HG02798 (cell line): ENCODE data around the gene TRIO.

ENCODE experiments used
- ATAC-seq: cut with Tn5 transposase; IDR thresholded peaks from one replicate; pipeline ENCODE4 v1.9.1; 2021; ENCODE audit warnings: mild to moderate bottlenecking; ENCODE audit not compliant: unreplicated experiment, poor library complexity

The TRIO gene

DNA sequence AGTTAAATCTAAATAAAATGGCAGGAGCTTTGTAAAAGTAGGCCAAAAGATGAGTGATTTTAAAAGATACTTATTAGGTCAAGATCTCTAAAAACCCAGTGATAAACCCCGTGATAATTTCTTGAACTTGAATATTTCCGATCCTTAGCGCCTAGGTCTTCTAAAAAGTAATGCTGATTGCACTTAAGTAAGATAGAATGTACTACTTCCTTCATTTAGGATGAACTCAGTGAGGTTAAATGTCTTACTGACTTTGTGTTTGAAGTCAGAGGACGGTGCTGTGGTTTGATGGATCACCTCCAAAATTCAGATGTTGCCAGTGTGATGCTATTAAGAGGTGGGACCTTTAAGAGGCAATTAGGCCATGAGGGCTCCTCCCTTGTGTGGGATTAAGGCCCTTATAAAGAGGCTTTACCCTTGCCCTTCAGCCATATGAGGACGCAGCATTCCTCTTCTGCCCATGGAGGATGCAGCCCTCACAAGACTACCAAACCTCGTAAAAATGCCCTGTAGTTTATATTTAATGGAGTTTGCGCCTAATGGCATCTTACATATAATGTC, 130.1 kb downstream of the TRIO start:
- no peak for ATAC-seq

DNA sequence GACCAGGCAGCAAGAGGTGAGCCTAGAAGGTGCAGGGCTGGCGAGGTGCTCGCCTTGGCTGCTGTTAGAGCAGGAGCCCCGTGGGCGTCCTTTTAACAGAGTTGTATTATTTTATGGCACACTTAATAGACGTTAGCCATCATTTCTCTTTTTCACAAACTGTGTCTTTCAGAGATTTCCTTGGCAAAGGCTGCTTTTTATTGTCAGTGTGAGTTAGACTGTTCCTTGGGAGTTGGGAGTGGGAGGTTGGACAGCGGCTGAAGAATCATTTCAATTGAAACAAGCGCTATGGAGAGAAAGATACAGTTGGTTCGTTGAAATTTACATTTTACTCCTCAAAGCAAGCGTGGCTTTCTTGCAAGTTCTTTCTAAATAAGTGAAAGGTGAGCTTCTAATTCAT, 133.2 kb downstream of the TRIO start:
- ATAC-seq: no peak

DNA sequence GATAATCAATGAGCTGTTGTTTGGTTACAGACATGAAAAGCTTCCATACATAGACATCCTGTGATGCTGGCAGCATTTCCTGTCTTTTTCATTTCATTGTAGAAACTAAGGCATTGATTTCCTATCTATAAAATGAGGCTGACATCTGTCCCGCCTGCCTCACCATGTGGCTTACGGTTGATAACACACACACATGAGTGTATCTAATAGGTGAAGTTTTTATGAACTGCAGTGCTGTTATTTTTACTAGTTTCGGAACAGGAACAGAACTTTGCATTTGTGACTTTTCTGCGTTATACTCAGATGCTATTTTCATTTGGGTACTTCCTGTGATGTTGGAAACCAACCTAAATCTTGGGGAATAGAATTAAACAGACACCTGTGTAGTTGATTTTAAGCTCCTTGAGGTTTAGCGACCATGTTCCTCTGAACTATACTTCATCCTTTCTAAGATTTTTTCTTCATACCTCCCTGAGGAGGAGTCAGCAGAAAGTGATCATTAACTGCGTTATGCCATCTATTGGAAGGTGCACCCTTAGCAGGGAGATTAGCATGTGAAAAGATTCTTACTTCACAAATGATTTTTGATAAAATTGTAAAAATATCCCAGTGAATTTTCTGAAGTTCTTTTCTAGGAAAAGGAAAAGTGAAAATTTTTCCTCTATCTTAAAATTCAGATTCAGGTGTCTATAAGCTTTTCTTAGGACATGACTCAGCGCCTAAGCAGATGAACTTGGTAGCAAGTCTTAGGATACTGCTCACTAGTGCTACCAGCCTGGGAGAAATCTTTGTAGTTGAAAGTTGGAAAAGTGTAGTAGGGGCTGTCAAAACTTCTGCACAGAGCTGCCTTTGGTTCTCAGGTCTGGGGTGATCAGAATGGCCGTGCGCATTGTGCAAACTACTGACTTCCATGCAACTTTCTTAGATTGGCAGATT, 134.5 kb downstream of the TRIO start:
- peak; percentile 58 for ATAC-seq

DNA sequence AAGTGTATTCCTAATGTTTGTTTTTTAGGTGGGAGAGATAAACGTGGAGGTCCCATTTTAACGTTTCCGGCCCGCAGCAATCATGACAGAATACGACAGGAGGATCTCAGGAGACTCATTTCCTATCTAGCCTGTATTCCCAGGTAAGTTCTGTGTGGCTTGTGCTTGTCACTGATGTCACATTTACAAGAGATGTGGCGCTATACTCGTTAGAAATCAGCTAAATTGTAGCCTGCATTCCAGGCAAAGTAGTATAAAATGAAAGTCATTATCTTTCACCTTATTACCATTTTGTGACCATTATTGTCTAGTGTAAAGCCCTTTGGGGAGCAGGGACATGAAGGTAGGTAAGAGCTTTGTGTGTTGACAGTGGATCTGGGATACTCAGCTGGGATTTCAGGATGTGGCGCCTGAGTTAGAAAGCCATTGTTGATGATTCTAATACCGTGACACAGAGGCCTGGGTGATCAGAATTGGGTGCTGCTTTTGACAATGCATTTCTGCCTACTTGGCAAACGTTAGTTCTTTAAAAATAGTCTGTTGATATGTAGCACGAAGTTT, 137.2 kb downstream of the TRIO start:
- ATAC-seq: no peak

DNA sequence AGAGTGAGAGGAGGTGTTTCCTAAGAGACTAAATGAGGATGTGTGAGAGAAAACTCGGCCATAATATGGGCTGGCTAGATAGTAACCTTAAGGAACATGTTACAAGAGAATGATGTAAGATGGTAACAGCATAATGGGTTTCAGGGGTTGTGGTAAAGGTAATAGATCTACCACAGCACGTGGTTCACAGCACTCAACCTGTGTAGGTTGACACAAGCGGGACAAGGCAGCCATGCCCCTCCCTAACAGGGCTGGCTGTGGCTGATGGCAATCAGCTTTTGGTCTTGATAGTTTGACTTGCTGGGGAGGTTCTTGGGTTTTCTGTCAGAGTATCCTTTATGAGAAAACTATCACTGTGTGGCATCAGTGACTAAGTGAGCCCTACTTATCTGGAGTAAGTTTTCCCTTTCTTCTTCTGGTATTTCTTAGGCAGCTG, 138.6 kb downstream of the TRIO start:
- ATAC-seq: peak; percentile 77

DNA sequence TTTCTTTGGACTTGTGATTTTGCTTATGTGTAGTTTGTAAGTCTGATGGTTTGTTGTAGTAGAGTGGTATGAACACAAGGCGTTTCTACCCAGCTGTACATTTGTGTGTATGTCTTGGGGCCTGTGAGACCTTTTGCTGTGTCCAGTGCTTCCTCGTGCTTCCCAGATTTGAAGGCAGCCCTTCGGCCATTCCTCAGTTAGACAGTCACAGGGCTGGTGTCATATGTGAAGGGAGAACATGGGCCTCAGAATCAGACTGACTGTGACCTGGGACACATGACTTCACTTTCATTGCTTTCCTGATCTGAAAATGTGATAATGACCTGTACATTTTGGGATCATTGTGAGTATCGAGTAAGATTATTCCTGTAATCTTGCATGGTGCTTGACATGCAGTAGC, 140.0 kb downstream of the TRIO start:
- no peak for ATAC-seq

DNA sequence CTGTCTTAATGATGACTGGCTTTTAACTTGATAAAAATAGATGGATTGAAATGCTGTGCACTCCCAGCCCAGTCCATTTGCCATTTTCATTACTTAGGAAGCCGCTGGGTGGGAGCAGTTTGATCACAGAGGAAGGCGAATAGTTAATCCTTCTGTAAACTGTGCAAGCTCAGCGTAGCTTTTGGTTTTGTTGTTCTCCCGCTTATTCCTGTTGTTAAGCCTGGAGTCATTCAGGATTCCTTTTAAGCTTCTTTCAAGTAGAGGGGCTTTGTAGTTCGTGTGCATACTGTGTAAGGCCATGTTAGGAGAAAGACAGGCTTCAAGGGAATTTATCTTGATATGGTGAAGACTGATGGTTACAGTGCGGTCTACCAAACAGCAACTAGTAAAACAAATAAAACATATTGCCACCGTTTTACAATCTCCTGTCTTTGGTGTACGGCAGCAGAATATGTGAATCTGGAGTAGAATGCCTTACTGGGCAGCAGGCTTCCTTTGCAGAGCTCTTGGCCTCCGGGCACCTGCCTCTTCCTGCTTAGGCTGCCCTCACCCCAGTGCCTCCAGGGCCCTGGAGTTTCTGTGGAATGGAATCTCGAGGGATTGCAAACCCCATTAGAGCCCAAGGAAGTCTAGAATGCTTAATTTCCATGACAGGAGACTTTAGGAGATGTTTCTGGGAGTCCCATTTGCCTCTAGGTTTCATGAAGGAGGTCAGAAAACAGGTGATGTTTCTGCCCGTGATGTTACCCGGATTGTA, 141.4 kb downstream of the TRIO start:
- no peak for ATAC-seq

DNA sequence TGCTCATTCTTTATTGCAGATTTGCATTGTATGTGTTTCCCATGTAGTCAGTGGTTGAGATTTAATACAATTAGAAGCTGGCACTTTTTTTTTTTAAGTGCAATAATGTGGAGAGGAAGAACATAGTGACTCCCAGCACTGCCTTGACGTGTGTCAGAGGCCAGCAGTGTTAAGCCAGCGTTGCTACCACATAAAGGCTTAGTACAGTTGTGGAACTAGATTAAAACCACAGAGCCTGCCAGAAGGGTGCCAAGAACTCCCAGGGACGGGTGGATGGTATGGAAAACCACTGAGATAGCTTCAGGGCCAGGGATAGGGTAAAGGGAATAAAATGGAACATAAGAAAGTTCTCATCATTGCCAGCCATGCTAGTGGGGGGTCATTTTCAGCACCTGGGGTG, 142.9 kb downstream of the TRIO start:
- no peak for ATAC-seq

DNA sequence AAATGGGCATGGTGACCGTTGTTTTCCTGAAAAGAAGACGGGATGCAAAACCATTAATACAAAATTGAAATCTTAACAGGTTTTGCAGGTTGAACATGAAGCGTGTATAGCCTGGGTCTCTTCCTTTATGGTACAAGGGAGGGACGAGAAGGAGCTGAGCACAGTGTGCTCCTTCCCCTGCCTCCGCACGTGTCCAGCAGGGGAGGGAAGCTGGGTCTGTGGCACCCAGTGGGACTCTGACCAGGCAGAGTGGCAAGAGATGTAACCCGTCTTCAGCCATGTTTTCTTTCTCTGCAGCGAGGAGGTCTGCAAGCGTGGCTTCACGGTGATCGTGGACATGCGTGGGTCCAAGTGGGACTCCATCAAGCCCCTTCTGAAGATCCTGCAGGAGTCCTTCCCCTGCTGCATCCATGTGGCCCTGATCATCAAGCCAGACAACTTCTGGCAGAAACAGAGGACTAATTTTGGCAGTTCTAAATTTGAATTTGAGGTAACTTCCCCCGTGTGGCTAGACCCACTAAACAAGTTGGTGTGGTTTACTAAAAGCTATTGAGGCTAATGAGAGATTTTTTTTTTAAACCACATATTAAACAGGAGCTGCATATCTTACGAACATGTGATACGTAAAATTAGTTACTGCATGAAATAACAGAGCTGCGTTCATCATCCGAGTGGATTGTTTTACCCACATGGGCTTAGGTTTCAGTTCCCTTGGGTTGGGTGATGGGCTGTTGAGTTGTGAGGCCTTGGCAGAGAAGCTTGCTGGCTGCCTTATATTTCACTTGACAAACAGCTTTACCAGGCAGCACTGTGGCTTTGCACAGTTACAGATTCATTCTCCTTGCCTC, 143.7 kb downstream of the TRIO start:
- peak; percentile 85 for ATAC-seq

DNA sequence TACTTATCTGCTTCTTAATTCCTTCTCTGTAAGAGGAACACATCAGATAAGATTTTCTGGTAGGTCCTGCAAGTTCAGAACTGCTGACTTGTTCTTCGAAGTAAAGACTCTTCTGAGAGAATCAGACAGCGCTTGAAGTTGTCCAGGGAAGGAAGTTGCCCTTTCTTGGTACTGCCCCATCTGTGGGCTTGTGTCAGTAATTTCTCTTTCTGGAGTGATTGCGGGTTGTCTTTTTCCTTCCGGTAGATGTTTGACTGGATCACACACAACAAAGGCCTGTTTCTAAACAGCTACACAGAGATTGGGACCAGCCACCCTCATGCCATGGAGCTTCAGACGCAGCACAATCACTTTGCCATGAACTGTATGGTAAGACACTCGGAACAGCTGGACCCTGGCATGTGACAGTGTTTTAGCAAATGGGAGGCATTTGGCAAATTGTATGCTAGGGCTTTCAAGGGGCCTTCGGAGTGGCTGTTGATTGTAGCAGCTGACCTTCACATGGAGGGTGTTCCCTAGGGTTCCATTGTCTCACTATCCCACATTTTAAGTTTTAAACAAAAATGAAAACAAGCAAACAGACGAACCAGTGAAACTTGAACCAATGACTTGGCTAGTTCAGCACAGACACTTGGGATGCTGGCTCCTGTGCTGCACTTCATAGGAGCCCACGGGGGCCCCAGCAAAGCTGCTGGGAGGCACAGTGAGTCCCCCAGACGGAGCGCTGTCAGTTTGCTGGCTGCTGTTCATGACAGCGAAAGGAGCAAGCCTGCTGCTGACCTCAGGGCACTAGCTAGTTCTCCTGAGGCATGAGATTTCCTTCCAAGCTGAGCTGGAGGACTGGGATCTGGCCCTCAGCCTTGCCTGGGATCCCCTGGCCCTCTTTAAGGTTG, 149.9 kb downstream of the TRIO start:
- ATAC-seq: no peak

DNA sequence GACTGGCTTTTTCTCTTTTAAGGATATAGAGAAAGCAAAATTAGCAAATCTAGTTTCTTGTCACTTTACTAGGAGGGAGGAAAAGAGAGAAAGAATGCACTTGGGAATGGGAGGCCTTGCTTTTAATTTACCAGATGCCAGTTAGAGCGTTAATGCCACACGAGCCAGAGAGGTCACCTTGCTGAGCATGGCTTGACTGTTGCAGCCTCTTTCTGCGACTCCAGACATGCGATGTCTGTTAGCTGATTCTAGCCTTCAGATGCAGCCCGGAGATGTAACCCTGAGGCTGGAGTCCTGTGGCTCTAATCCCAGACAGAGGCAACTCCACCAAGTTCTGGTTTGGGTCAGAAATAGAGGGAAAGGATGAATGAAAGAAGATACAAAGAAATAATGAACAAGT, 152.5 kb downstream of the TRIO start:
- no peak for ATAC-seq

DNA sequence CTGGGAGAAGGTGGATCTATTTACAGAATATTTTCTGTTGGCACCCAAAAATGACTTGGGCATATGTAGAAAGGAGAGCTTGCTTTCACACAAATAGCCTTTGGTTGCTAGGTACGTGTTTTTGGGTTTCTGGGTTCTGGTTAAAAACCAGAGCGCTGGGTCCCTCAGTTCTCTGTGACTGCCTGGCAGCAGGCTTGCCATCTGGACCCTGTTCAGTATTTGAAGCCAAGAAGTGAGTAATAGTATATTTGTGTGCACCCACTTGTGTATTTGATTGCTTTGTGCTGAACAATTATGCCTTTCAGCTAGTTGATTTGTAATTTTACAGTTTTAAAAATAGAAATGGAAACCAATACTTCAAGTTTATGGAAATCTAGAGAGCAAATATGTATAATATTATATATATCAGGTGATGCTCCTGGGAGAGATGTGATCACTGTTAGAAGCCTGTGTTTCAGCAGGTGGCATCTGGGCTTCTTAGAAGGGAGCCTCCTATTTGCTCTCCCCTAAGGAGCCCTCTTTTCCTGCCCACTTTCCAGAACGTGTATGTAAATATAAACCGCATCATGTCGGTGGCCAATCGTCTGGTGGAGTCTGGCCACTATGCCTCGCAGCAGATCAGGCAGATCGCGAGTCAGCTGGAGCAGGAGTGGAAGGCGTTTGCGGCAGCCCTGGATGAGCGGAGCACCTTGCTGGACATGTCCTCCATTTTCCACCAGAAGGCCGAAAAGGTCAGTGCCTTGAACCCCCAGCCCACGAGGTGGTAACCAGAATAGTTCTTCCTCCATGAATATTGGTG, 153.6 kb downstream of the TRIO start:
- no peak for ATAC-seq

DNA sequence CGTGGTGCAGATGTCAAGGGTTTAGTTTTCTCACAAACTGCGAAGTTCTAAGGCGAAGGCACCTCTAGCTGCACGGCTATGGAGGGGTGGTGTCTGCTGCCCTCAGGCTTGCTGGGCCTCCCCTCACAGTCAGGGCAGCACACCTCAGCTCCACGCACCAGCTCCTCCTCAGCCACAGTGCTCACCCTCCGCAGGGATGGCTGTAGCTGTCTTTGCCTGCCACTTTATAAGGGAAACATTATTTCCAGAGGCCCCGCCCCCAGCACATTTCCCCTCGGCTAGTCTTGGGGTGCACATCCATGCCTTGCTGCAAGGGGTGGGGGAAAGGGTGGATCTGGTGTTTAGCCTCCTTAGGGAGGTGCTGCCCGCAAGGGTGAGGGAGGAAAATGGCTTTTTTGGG, 154.6 kb downstream of the TRIO start:
- no peak for ATAC-seq

DNA sequence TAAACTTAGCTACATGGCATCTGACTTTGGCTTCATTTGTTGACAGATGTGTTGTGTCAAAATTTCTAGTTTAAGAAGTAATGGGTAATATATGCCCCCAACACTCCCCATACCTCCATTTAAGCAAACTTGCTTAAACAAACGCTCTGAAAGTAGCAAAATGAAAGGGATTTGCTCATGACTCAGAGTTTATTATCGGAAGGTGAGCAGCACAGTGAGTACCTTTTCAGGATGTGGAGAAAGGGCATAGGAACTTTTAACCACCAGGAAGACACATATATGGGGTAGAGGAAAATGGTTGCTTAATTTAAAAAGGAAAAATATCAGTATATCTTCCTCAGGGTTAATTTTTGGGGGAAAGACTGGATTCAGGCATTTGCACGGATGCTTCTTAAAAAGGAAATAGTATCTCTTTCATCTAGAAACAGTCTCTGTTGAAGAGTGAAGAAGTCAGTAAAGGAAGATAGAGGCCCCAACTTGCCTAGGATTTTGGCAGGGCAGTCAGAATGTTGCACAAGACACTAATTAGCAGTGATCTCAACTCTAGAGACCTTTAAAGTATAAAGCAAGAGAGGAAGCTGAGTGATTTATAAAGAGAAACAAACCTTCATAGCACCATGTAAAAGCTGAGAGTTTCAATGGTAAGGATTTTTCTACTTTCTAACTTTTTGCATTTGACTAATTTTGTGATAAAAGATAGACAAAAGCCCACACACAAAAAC, 155.1 kb downstream of the TRIO start:
- no peak for ATAC-seq

DNA sequence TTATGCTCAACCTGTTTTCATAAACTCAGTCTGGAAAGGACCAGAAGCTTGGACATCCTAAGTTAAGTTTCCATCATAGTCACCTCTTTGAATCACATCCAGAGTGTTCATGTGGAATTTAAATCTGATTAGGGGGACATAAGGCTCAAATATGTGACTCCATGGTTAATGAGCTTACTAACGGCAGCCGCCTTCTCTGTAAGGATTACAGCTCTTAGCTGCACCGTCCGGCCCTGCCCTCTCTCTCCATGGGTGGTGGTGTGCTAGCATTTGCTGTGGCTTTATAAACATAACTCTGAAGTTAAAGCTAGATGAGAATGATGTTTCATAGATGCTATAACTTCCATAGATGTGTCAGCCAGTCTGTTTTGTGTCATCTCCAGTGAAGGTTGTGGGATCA, 156.5 kb downstream of the TRIO start:
- ATAC-seq: no peak

DNA sequence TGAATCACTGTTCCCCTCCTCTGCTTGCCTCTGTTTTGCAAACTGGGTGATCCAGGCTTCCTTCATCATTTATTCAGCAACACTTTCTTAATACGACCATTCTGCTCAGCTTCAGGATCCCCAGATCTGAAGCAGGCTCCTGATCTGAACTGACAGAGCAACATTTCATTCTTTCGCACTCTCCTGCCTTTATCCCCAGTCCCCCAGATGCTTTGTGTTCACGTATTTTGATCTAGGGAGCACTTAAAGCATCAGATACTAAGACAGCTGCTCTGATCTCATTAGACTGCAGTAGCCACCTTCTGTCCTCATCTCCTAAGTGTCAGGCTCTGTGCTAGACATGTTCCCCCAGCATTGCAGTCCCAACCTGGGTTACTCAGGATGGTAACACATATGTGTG, 158.0 kb downstream of the TRIO start:
- no peak for ATAC-seq

DNA sequence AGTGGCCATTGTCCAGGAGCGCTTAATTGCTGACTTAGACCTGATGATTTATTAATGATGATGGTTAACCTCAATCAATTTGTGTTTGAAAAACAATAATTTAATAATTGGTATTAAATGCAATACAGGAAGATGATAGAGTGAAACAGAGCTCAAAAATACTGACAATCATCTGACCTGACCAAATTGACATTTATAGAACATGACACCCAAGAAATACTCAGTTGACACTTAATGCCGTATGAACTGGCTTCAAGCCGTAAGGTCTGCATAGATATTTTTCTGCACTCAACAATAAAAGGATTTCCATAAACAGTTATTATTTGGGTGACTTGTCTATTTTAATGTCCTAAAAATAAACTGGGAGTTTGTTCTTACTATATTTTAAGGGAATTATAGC, 159.2 kb downstream of the TRIO start:
- no peak for ATAC-seq

DNA sequence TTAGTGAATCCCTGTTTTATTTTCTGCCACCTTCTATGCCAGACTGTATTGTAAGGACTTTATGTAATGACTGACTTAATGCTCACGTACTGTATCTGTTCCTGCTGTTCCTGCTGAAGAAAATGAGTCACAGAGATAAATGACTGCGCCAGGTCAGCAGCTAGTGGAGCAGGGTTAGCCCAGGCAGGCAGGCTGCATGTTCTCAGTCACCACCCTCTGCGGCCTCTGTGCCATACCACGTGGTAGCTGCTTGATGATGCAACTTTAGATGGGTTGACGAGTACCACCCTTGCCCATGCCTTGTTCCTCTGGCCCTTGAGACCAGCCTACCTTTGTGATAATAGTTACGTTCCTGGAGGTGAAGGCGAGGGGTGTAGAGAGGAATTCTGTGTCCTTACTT, 161.9 kb downstream of the TRIO start:
- no peak for ATAC-seq
